ENCODE data around the gene SLC13A1.
A peak's percentile ranks its signal among the peaks of the same experiment; 100 is the strongest.
"Not testable (repeated sequence)": the region's sequence is repeated elsewhere in the genome, so short reads cannot be mapped to it uniquely, and the experiment has no call there.

The SLC13A1 gene

GRCh38 chr7:123122916-123123315 lies 76.9 kb downstream of the SLC13A1 start:
- DNase-seq = no peak

GRCh38 chr7:123120286-123120685 lies 79.5 kb downstream of the SLC13A1 start:
- DNase-seq = no peak

- DNase-seq = no peak
Observed at GRCh38 chr7:123115331-123115730, 84.4 kb downstream of the SLC13A1 start.

- no peak for DNase-seq
Observed at GRCh38 chr7:123114288-123114687, 85.5 kb downstream of the SLC13A1 start.

DNA sequence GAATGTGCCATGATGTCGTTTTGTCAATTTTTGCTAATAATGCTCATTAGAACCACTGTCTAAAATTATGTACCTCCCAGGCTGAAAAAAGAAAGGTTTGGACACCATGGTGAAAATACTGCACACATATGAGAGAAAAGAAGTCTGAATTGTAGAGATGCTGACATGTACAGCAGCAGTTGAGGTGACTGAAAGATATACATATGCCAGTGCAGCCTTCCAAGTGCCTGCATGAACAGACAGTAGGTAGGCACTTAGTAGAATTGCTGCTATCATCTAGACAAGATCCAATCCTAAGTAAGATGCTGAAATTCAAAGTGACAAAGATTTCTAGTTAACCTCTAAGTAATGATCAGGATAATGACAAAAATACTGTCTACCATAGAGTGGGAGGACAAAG lies 86.9 kb downstream of the SLC13A1 start:
- DNase-seq = no peak

- no peak for DNase-seq
Observed at GRCh38 chr7:123099712-123100111, 100.1 kb downstream of the SLC13A1 start.

GRCh38 chr7:123096976-123097375 lies 102.8 kb downstream of the SLC13A1 start:
- DNase-seq = no peak

DNA sequence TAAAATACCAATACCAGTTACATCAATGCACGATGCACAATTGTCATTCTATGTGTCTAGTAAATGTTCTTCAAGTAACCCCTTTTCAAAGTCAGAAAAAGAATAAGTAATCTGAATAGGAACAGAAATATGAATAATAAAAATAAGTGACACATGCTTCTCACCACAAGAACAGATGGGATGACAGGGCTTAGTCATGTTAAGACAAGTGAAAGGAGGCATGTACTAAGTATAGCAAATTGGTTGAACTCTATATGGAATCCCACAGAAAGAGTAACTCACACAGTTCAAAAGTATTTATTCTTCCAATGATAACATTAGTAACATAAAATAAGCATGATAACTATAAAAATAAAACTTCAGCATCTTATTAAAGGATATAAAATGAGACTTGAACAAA lies 103.3 kb downstream of the SLC13A1 start:
- DNase-seq = no peak

- DNase-seq = no peak
Observed at GRCh38 chr7:123090456-123090855, 109.3 kb downstream of the SLC13A1 start.

GRCh38 chr7:123086910-123087309 lies 112.9 kb downstream of the SLC13A1 start:
- not testable (repeated sequence) for DNase-seq

DNA sequence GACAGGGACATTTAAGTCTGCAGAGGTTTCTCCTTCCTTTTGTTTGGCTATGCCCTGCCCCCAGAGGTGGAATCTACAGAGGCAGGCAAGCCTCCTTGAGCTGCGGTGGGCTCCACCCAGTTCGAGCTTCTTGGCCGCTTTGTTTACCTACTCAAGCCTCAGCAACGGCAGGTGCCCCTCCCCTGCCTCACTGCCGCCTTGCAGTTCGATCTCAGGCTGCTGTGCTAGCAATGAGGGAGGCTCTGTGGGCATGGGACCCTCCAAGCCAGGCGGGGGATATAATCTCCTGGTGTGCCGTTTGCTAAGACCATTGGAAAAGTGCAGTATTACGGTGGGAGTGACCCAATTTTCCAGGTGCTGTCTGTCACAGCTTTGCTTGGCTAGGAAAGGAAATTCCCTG lies 114.9 kb downstream of the SLC13A1 start:
- not testable (repeated sequence) for DNase-seq

DNA sequence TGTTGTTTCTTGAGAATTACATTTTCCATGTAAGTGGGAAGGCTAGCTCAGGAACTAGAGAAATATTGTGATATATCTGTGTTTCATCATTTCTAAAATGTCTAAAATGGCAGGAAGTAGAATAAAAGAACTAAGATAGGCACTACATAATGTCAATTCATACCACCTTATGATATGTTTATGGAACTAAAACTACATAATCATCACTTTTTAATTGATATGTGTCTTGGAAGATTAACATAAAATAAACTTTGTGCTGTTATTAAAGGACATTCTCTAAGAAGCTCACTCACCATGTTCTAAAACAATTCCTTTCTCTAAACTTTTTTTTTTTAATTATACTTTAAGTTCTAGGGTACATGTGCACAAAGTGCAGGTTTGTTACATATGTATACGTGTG lies 120.7 kb downstream of the SLC13A1 start:
- DNase-seq = no peak

GRCh38 chr7:123075838-123076467 lies 123.8 kb downstream of the SLC13A1 start:
- DNase-seq = peak in 1 of 2 experiments; percentile 12

GRCh38 chr7:123070702-123071286 lies 129.0 kb downstream of the SLC13A1 start:
- no peak for DNase-seq

GRCh38 chr7:123067814-123068213 lies 132.0 kb downstream of the SLC13A1 start:
- no peak for DNase-seq
